Effector memory CD8-positive, alpha-beta T cell (primary cell): Measurements from ENCODE around the gene SCO1.
A peak's percentile ranks its signal among the peaks of the same experiment; 100 is the strongest.
"Not testable (repeated sequence)": the region's sequence is repeated elsewhere in the genome, so short reads cannot be mapped to it uniquely, and the experiment has no call there.

Experiments used
- ATAC-seq: fragments of 150-1000 bp; cut with Tn5 transposase; replicated peaks from 2 replicates; pipeline ENCODE4 v1.10.0; 2021; ENCODE audit warnings: mild to moderate bottlenecking, moderate library complexity
- DNase-seq, 3 experiments: peaks; one replicate each; pipeline ENCODE4 v3.0.0; 2021
- H3K27ac Mint-ChIP-seq, 2 donors: one replicate each; pipeline ENCODE4 v1.8.0; 2022; ENCODE audit warnings: mild to moderate bottlenecking in 2 of 2, mixed read lengths in 2 of 2, moderate library complexity in 2 of 2
- H3K27me3 Mint-ChIP-seq, 2 donors: one replicate each; pipeline ENCODE4 v1.8.0; 2022; ENCODE audit warnings: mixed read lengths in 2 of 2
- H3K36me3 Mint-ChIP-seq: one replicate; pipeline ENCODE4 v1.8.0; 2022; ENCODE audit warnings: mild to moderate bottlenecking, moderate library complexity, mixed read lengths; ENCODE audit not compliant: insufficient read depth
- H3K4me1 Mint-ChIP-seq, 2 donors: one replicate each; pipeline ENCODE4 v1.8.0; 2022; ENCODE audit warnings: low read depth in 2 of 2, mixed read lengths in 2 of 2
- H3K4me3 Mint-ChIP-seq, 2 donors: one replicate each; pipeline ENCODE4 v1.8.0; 2022; ENCODE audit warnings: mild to moderate bottlenecking in 2 of 2, mixed read lengths in 2 of 2, moderate library complexity in 2 of 2
- H3K9me3 Mint-ChIP-seq, 2 donors: one replicate each; pipeline ENCODE4 v1.8.0; 2022; ENCODE audit warnings: mixed read lengths in 2 of 2

Gene SCO1

GRCh38 chr17:10733666-10734065, 36.3 kb upstream of the SCO1 start:
- H3K4me3 Mint-ChIP-seq: no peak overlapping the region
- peaks cover 43 to 62% of the 10 kb centered on the region in 2 donors for H3K27me3 Mint-ChIP-seq
- DNase-seq (no peak), ATAC-seq (no peak)
- H3K36me3 Mint-ChIP-seq: no peaks in the 10 kb centered on the region
- peaks cover 8 to 16% of the 10 kb centered on the region in 2 donors for H3K4me1 Mint-ChIP-seq
- no peaks in the 10 kb centered on the region for H3K9me3 Mint-ChIP-seq
- H3K27ac Mint-ChIP-seq: no peak overlapping the region

GRCh38 chr17:10732121-10732520, 34.8 kb upstream of the SCO1 start:
- Mint-ChIP-seq H3K27me3 (peaks cover 43 to 63% of the 10 kb centered on the region in 2 donors), H3K4me1 (peaks cover 6 to 14% of the 10 kb centered on the region in 2 donors)
- not testable (repeated sequence) for H3K27ac Mint-ChIP-seq, ATAC-seq, H3K9me3 Mint-ChIP-seq, DNase-seq, H3K36me3 Mint-ChIP-seq, H3K4me3 Mint-ChIP-seq

- Mint-ChIP-seq H3K36me3 (no peaks in the 10 kb centered on the region), H3K4me1 (peaks cover 5 to 11% of the 10 kb centered on the region in 2 donors), H3K27me3 (peaks cover 43 to 63% of the 10 kb centered on the region in 2 donors), H3K4me3 (peak overlapping the region in 1 of 2 donors; percentile 86), H3K9me3 (no peaks in the 10 kb centered on the region), H3K27ac (no peak overlapping the region)
- DNase-seq: no peak
- no peak for ATAC-seq
Measured at GRCh38 chr17:10731408-10731879, 34.1 kb upstream of the SCO1 start.

- not testable (repeated sequence) for ATAC-seq, H3K9me3 Mint-ChIP-seq, H3K36me3 Mint-ChIP-seq, DNase-seq
- peaks cover 40 to 58% of the 10 kb centered on the region in 2 donors for H3K27me3 Mint-ChIP-seq
- peak overlapping the region; percentile 86 to 88 for H3K4me3 Mint-ChIP-seq
- H3K27ac Mint-ChIP-seq: peak overlapping the region in 1 of 2 donors; percentile 85
- H3K4me1 Mint-ChIP-seq: peaks cover 5 to 11% of the 10 kb centered on the region in 2 donors
Measured at GRCh38 chr17:10730247-10730646, 32.9 kb upstream of the SCO1 start.

GRCh38 chr17:10729334-10730193, 32.2 kb upstream of the SCO1 start, which contains the start of gene TMEM220:
Gene TMEM220 (minus strand): TSS chr17:10730023. CDS start chr17:10729851, 172 bp downstream.
- Mint-ChIP-seq H3K4me1 (peaks cover 5 to 11% of the 10 kb centered on the region in 2 donors), H3K4me3 (peak within 1 kb of the TSS; percentile 86 to 88), H3K36me3 (no peaks in the 10 kb centered on the region), H3K27ac (peak within 1 kb of the TSS in 1 of 2 donors; percentile 85), H3K9me3 (no peaks in the 10 kb centered on the region), H3K27me3 (peaks cover 38 to 51% of the 10 kb centered on the region in 2 donors)
- ATAC-seq (peak; percentile 75), DNase-seq (peak in 2 of 3 experiments; percentile 5 to 12)

DNA sequence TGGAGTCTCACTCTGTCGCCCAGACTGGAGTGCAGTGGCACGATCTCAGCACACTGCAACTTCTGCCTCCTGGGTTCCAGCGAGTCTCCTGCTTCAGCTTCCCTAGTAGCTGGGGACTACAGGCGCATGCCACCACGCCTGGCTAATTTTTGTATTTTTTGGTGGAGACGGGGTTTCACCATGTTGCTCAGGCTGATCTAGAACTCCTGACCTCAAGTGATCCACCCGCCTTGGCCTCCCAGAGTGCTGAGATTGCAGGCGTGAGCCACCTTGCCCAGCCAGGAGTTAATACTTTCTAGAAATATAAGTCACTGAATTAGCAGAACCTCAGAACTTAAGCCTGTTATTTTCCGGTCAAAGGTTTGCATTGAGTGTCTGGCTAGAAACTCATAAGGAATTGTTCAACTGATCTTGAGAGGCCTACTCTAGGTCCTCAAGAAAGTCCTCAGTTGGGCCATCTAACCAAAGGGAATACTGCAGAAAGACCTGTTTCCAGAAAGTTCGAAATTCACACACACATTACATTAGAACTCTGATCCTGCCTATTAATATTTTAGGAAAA, 31.1 kb upstream of the SCO1 start:
- Mint-ChIP-seq H3K4me1 (peaks cover 5 to 11% of the 10 kb centered on the region in 2 donors), H3K9me3 (no peaks in the 10 kb centered on the region), H3K27ac (no peak overlapping the region), H3K4me3 (peak overlapping the region in 1 of 2 donors; percentile 88), H3K27me3 (peaks cover 32 to 40% of the 10 kb centered on the region in 2 donors), H3K36me3 (no peaks in the 10 kb centered on the region)
- no peak for DNase-seq
- no peak for ATAC-seq

DNA sequence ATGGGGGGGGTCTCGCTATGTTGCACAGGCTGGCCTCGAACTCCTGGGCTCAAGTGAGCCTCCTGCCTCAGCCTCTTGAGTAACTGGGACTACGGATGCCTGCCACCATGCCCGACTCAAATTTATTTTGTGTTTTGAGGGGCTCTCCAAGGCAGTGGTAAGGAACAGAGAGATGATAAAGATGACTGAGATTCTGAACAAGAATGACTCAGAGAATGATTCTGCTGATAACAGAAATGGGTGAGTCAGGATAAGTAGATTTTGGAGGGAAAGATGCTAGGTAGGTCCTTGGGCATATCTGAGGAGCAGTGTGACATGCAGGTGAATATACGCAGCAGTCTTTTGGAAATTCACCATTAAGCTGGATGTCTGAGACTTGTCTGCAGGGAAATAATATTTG, 29.9 kb upstream of the SCO1 start:
- H3K27ac Mint-ChIP-seq: no peak overlapping the region

DNA sequence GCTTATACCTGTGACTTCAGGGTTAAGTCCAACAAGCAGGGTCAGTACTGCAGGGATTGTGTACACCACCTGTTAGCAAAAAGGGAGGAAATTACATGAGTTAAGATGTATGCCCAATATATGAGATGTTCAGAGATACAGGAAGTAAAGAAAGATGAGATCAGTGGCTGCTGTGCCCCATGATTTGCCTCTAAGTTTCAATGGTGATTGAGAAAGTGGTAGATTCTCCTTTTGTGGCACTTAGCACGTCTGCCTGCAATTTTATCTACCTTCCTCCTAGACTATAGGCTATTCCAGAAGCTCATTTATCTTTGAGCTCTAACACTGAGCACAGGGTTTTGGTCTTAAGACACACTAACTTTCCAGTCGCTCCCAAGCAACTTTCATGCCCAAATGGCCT, 28.9 kb upstream of the SCO1 start:
- no peak for DNase-seq
- Mint-ChIP-seq H3K9me3 (no peaks in the 10 kb centered on the region), H3K36me3 (no peaks in the 10 kb centered on the region), H3K4me1 (peaks cover 5 to 11% of the 10 kb centered on the region in 2 donors), H3K27ac (no peak overlapping the region), H3K4me3 (no peak overlapping the region), H3K27me3 (peaks cover 23 to 29% of the 10 kb centered on the region in 2 donors)
- ATAC-seq: no peak

More for the DNA sequence above, 29.9 kb upstream of the SCO1 start:
- ATAC-seq (no peak), DNase-seq (no peak)
- Mint-ChIP-seq H3K4me3 (no peak overlapping the region), H3K4me1 (peaks cover 5 to 11% of the 10 kb centered on the region in 2 donors), H3K36me3 (no peaks in the 10 kb centered on the region), H3K9me3 (no peaks in the 10 kb centered on the region), H3K27me3 (peaks cover 27 to 32% of the 10 kb centered on the region in 2 donors)

DNA sequence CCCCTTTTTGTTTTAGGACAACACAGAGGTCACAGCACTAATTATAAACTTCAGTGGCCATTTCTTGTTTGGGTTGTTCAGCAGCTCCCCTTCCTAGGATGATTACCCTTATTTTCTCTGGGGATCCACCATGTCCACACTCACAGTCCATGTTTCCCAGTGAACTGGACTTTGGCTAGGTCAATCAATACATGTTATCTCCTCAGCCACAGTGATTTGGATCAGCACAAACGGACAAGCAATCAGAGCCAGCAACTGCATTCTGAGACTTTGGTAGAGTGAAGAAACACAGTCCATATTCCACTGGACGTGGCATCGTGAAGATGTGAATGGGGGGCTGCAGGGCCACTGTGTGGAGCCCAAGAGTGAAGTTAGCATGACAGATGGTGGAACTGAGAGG, 27.9 kb upstream of the SCO1 start:
- no peaks in the 10 kb centered on the region for H3K9me3 Mint-ChIP-seq
- H3K27me3 Mint-ChIP-seq: peaks cover 14 to 20% of the 10 kb centered on the region in 2 donors
- peaks cover 2 to 4% of the 10 kb centered on the region in 2 donors for H3K4me1 Mint-ChIP-seq
- no peak overlapping the region for H3K27ac Mint-ChIP-seq
- no peaks in the 10 kb centered on the region for H3K36me3 Mint-ChIP-seq
- no peak for ATAC-seq
- no peak for DNase-seq
- no peak overlapping the region for H3K4me3 Mint-ChIP-seq

DNA sequence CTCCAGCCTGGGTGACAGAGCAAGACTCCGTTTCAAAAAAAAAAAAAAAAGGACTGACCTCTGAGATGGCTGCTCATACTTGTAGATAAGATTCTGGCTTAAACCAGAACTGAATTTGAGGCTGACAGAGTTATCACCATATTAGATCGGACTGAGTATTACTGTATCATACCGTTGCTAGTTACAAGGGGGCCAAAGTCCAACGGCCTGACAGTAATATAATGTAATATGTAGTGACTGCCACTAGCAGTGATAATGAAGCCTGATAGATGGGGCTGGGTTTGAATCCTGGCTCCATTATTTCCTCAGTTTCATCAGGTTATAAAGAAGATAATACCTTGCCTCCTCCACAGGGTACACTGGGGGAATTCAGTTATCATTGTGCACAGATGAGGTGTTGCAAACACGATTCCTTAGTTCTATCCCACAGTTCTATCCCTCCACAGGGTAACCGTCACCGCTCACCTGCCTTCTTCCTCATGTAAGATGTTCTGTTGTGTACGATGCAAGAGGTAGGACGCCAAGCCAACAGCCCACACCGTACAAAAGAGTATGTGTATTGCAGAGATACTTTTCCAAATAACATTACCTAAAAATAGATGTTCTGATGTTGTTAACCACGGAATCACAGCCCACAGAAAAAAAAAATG, 27.3 kb upstream of the SCO1 start:
- peaks cover 9 to 14% of the 10 kb centered on the region in 2 donors for H3K27me3 Mint-ChIP-seq
- no peaks in the 10 kb centered on the region for H3K9me3 Mint-ChIP-seq
- no peak overlapping the region for H3K27ac Mint-ChIP-seq
- no peak for ATAC-seq
- DNase-seq: no peak
- H3K4me1 Mint-ChIP-seq: no peaks in the 10 kb centered on the region
- no peaks in the 10 kb centered on the region for H3K36me3 Mint-ChIP-seq
- no peak overlapping the region for H3K4me3 Mint-ChIP-seq

- ATAC-seq (no peak), DNase-seq (no peak)
- Mint-ChIP-seq H3K36me3 (peaks cover 3% of the 10 kb centered on the region), H3K27me3 (no peaks in the 10 kb centered on the region), H3K4me3 (no peak overlapping the region), H3K27ac (no peak overlapping the region), H3K4me1 (no peaks in the 10 kb centered on the region), H3K9me3 (no peaks in the 10 kb centered on the region)
Measured at GRCh38 chr17:10718547-10718946, 21.2 kb upstream of the SCO1 start.

DNA sequence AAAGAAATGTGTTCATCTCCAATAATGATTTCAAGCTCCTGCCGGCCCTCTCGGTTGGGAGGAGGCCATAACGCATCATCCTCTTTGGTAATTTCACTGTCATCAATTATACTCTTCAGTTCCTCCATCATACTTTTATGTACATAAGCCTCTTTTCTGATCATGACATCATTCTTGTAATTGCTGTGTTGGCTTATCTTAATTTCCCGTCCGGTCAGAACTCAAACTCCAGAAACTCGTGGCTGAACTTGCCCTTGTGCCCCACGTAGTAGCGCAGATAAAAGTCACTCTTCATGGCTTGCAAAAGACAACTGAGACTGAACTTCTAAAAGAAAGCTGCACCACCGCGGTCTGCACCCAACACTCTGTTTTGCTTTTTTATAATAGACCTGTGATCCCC, 18.9 kb upstream of the SCO1 start:
- ATAC-seq (no peak), DNase-seq (no peak)
- Mint-ChIP-seq H3K27me3 (no peaks in the 10 kb centered on the region), H3K27ac (no peak overlapping the region), H3K4me1 (no peaks in the 10 kb centered on the region), H3K9me3 (no peaks in the 10 kb centered on the region), H3K4me3 (no peak overlapping the region), H3K36me3 (peaks cover 6% of the 10 kb centered on the region)

DNA sequence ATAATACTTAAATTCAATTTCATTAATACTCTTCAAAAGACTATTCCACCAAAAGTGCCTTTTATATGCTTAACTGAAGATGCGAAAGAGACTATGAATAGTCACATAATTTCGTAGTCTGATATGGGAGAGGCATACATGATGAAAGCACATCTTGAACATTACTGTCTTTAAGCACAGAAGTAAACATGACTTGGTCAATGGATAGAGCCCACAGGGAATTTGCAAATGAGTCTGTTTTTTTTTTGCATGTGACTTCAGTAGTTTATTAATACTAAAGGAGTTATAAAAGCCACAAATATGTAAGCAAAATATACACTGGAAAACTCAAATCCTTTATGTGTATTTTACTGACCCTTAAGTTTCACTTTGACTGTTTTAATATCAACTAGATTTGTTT, 16.0 kb upstream of the SCO1 start:
- Mint-ChIP-seq H3K4me1 (no peaks in the 10 kb centered on the region), H3K36me3 (peaks cover 27% of the 10 kb centered on the region), H3K27ac (no peak overlapping the region), H3K4me3 (no peak overlapping the region), H3K27me3 (no peaks in the 10 kb centered on the region), H3K9me3 (no peaks in the 10 kb centered on the region)
- ATAC-seq (no peak), DNase-seq (no peak)
